ENCODE data around the gene GTF2F1. TPM values are rescaled to one million over a fixed set of nuclear protein-coding genes. Genes with fewer than 3 reads are reported as not detected.

The GTF2F1 gene
- total and polyA plus RNA-seq, 10 of the 15 experiments (the other 5 are each of a cell fraction or from before 2014, with no cell fraction given) = 4.5 to 61.7 (median 48.5) TPM

DNA sequence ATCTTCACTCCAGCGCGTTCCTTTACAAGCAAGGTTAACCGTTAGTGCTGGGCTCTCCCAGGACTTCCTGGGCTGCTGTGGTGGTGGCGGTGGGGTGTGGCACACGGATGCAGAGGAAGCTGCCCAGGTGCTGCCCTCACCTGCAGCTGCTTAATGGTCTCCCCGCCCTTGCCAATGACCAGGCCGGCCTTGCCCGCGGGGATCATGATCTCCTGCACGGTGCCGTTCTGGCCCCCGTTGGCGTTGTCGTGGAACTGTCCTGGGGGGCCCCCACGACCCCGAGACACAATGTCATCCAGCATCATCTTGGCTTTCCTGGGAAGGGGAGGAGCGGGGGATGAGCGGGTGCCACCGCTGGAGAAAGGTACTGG is 25.6 kb upstream of the GTF2F1 start:
- Histone ChIP-seq H3K9me3 (replicated peaks; ENCODE audit: control insufficient read depth, insufficient read depth, low read length) (no peaks in the 10 kb centered on the region), H3K36me3 (ENCODE audit: control insufficient read depth in 2 of 2, insufficient read depth in 2 of 2, low read length in 1 of 2) (peaks cover 27 to 63% of the 10 kb centered on the region in 2 experiments), H3K79me2 (ENCODE audit: control insufficient read depth, insufficient read depth, low read length) (peaks cover 39% of the 10 kb centered on the region), H3K4me2 (ENCODE audit: control insufficient read depth, insufficient read depth) (no peak overlapping the region), H3K27me3 (replicated peaks in 1 of 2; ENCODE audit: control insufficient read depth in 2 of 2, insufficient read depth in 2 of 2, low read length in 1 of 2) (no peaks in the 10 kb centered on the region), H3K4me1 (ENCODE audit: control insufficient read depth, insufficient read depth, low read length) (no peaks in the 10 kb centered on the region), H3K9ac (ENCODE audit: control insufficient read depth, insufficient read depth, low read length) (no peak overlapping the region), H3K4me3 (no peak overlapping the region), H2AFZ (ENCODE audit: control insufficient read depth, low read depth, low read length) (no peak overlapping the region), H4K20me1 (ENCODE audit: control insufficient read depth, insufficient read depth) (peaks cover 24% of the 10 kb centered on the region), H3K27ac (ENCODE audit: control insufficient read depth, insufficient read depth) (no peak overlapping the region)
- intact Hi-C loops (cut with micrococcal nuclease; ENCODE audit: unreplicated experiment) (no loop called here), in situ Hi-C loops (cut with MboI) (no loop called here)
- TF ChIP-seq MYC (IDR thresholded peaks at IDR 0.05; ENCODE audit: insufficient read depth, insufficient read length, insufficient replicate concordance, low read length, severe bottlenecking) (no peak), YBX1 (IDR thresholded peaks at IDR 0.05) (no peak), POLR2AphosphoS2 (IDR thresholded peaks at IDR 0.05; ENCODE audit: low read depth, low read length) (no peak), POLR2A (IDR thresholded peaks at IDR 0.05; ENCODE audit: low read depth, low read length) (0 out of 2 replicates have a peak, but pooled peaks have one; percentile 19)
- TF ChIP-seq, protein P1, sequence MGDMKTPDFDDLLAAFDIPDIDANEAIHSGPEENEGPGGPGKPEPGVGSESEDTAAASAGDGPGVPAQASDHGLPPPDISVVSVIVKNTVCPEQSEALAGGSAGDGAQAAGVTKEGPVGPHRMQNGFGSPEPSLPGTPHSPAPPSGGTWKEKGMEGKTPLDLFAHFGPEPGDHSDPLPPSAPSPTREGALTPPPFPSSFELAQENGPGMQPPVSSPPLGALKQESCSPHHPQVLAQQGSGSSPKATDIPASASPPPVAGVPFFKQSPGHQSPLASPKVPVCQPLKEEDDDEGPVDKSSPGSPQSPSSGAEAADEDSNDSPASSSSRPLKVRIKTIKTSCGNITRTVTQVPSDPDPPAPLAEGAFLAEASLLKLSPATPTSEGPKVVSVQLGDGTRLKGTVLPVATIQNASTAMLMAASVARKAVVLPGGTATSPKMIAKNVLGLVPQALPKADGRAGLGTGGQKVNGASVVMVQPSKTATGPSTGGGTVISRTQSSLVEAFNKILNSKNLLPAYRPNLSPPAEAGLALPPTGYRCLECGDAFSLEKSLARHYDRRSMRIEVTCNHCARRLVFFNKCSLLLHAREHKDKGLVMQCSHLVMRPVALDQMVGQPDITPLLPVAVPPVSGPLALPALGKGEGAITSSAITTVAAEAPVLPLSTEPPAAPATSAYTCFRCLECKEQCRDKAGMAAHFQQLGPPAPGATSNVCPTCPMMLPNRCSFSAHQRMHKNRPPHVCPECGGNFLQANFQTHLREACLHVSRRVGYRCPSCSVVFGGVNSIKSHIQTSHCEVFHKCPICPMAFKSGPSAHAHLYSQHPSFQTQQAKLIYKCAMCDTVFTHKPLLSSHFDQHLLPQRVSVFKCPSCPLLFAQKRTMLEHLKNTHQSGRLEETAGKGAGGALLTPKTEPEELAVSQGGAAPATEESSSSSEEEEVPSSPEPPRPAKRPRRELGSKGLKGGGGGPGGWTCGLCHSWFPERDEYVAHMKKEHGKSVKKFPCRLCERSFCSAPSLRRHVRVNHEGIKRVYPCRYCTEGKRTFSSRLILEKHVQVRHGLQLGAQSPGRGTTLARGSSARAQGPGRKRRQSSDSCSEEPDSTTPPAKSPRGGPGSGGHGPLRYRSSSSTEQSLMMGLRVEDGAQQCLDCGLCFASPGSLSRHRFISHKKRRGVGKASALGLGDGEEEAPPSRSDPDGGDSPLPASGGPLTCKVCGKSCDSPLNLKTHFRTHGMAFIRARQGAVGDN (IDR thresholded peaks at IDR 0.05) = no peak
- ChIA-PET POLR2A (no interaction called here), CTCF (interaction anchor here (0.7 kb wide), 1 partner anchor 485 kb away, joined by 3 read pairs; no protein-coding TSS in a partner anchor), SMC1A (ENCODE audit: uncharacterized antibody, unreplicated experiment) (no interaction called here), RAD21 (ENCODE audit: unreplicated experiment) (no interaction called here)
- WGBS (ENCODE audit: insufficient coverage, insufficient replicate concordance, low lambda C conversion rate, missing lambda C conversion rate) = 96% methylated on average over 18 of the region's 19 CpGs
- DNase-seq (ENCODE audit: low read depth, low spot score) (no peak), ATAC-seq (no peak), FAIRE-seq (no peak)
- no TSS peak for BruUV-seq (replicated peaks)
